GM18502 (cell line): ENCODE data around the gene LARP1.

Experiments
- ATAC-seq: cut with Tn5 transposase; IDR thresholded peaks from one replicate; pipeline ENCODE4 v1.9.1; 2021; ENCODE audit warnings: mild to moderate bottlenecking; ENCODE audit not compliant: unreplicated experiment, poor library complexity

Gene LARP1

DNA sequence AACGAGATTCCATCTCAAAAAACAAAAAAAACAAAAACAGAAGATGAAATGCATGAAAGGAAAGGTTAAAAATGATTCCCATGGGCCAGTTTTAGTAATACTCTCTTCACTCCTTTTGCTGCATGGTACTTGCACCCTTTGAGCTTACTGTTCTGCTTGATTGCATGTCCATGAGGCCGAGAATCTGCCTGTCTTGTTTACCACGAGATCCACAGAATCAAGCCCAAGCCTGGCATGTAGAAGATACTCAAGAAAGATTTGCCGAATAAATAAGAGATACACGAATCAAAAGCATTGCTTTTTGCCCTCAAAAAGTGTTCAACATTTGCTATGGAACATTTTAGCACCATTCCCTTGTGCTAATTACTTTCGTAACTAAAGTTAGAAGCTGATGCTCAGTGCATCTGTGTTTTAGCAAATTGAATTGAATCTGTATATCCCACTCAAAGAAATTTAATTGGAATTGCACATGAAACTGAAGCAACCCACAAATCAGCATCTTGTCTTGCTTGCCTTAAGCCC, 94.1 kb downstream of the LARP1 start:
- no peak for ATAC-seq

GRCh38 chr5:154849791-154850201, 94.6 kb downstream of the LARP1 start:
- no peak for ATAC-seq

DNA sequence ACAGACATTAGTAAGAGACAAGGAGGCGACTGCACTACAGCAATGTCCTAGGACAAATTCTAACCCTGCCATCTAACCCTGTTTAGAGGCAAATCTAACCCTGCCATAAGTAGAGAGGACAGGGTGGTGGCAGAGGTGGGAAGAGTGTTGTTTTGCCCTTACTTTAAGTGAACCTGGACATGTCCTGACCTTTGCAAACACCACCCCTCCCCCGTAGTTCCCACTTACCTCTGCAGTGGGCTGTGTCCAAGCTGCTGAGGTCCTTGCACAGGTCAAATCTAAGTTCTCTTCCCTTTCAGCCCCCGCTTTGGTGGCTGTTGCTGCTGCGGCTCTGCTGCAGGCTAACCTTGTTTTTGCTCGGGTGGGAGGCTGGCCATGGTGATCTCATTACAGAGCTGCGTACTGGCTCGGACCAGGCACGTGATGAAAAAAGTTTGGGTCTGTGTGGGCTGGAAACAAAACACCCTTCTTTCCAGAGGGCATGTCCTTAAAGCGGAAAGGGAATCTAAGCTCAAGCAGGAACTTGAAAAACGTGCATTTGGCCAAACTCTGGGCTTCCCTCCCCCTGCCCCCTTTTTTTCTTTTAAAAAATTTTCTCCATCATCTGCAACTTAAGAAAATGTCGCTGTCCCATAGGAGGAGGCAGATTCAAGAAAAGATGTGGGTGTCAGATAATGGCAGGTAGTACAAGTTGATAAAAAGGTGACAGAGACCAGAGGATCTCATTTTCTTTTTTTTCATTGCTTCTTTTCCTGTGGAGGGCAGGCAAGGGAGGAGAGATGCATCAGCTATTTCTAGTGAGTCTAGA, 95.3 kb downstream of the LARP1 start, which contains the start of gene FAXDC2:
Gene FAXDC2 (minus strand): TSS at position 349 of the 808 bp plus-strand sequence. CDS start 12,425 bp downstream, outside the sequence.
- ATAC-seq, result no peak

- ATAC-seq, result no peak
Measured at GRCh38 chr5:154851351-154851750, 96.2 kb downstream of the LARP1 start.

DNA sequence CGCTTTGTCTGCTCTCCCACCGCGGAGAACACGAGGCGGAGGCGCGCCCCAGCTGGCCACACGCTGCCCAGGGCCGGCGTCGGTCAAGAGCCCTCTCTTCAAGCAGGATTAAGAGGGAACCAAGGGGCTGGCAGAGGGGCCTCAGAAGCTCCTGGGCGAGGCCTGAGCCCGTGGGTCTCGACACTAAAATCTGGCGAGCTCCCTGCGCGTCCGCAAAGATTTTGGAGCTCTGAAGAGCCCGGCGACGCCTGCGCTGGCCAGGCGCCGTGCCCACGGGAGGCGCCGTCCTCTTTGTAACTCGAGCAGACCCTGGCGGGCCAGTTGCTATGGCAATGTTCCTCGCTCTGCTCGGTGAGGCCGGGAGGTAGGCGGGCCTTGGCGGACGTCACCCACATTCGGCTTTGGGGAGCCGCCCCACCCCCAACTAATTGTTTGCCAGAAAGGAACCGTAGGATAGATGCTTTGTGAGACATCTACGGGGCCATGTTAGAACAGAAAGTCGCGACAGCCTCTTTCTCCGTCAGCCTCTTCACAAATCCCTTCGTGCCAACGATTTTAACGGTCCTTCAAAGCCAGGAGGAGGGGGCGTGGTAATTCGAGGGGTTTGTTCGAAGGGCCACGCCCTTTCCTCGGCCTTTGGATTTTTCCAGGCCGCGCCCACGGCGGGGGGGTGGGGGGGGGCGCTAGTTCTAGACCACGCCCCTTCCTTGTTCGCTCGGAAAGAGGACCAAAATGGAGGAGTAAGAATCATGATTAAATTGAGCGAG, 102.5 kb downstream of the LARP1 start:
- ATAC-seq, result peak; percentile 67

GRCh38 chr5:154858297-154858971, 103.3 kb downstream of the LARP1 start, which contains the start of gene CNOT8:
CNOT8 (plus strand) TSS chr5:154858627; CDS start chr5:154863279, 4,652 bp downstream.
- ATAC-seq, result peak; percentile 77

DNA sequence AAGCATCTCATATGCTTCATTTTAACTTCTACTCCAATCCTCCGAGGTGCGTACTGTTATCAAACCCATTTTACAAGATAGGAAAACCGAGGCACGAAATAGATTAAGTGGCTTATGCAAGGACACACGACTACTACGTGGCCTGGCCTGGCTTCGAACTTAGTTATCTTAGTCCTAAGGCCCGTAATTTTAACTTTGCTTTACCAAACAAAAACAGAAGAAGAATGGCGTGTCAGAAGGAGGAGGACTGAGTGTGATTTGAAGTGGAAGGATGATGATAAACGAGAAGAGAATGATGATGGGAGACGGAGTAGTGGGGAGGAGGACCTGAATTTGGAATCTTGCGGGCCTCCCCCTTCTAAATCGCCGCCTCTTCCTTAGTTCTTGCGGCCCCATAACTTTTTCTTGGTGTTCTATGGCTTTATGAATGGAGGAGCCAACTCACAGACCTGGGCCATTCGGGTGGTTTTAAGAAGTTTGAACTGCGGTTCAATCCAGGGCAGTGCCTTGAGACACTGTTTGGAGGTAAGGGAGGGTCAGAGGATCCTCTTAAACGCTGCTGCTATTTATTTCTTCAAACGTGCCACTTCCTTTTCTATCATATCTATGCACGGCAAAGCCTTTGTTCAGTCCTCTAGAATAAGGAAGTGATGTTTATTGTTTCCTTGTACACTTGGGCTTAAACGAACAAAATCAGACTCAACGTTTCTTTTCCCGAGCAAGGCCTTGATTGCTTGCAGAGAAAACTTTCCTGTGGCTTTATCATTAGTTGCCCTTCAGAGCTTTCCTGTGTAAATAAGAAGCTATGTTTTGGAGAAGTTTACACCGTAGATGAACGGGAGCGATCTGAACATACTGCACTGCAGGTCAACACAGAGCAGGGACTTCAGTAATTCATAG, 104.0 kb downstream of the LARP1 start:
- ATAC-seq, result peak; percentile 18

GRCh38 chr5:154860123-154860522, 104.9 kb downstream of the LARP1 start:
- ATAC-seq, result no peak

DNA sequence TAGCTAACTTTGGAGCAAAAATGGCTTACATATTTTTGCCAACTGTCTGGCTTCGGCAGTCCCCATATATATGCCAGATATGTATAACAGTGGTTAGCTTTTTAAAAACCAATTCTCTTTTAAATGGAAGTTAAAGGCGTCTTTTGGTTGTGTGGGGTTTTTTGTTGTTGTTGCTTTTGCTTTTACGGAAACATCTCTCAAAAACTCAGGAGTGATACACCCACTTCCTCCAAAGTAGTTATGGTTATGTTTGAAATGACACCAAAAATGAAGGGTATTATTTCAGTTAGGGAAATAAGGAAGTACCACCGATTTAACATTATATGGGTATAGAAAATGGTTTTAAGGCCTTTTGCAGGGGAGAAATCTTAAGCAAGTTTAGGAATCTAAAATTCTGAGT, 105.6 kb downstream of the LARP1 start:
- ATAC-seq, result no peak

DNA sequence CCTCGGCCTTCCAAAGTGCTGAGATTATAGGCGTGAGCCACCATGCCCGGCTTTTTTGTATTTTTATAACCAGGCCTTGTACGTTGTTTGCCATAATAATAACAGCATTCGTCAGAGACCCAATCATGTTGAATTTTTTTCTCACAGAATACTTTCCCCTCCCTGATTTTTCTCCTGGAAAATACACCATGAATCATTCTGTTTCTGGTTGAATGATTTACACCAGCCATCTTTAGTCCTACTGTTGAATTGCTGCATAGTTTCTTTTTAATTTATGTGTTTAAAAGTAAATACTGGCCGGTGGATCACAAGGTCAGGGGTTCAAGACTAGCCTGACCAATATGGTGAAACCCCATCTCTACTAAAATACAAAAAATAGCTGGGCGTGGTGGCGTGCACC, 106.8 kb downstream of the LARP1 start:
- ATAC-seq, result no peak

- no peak for ATAC-seq
Measured at GRCh38 chr5:154862766-154863165, 107.6 kb downstream of the LARP1 start.

GRCh38 chr5:154863291-154864080, 108.3 kb downstream of the LARP1 start:
- ATAC-seq, result no peak

DNA sequence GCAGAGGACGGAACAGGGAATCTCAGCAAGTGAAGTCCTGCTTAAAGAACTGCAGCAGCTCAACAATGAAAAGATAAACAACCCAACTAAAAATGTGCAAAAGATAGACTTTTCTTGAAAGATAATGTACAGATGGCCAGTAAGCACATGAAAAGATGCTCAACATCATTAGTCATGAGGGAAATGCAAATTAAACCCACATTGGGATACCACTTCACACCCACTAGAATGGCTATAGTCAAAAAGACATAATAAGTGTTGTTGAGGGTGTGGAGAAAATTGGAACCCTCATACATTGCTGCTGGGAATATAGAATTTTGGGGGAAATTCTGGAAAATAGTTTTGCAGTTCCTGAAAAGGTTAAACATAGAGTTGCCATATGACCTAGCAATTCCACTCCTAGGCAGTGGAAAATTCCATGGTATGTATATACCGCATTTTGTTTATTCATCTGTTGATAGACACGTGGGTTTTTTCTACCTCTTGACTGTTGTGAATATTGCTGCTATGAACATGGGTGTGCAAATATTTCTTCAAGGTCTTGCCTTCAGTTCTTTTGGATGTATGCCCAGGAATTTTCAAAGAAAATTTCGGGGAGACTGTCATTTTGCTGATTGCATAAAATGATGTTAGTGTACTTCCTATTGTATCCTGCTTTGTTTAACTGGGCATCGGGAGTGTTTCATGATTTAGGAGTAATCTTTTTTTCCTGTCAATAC, 110.4 kb downstream of the LARP1 start:
- ATAC-seq, result no peak

- ATAC-seq, result no peak
Measured at GRCh38 chr5:154866841-154867240, 111.7 kb downstream of the LARP1 start.
